PC-3 (cell line): ENCODE measurements around the gene PLEKHG4. TPM values are rescaled to one million over a fixed set of nuclear protein-coding genes. Genes with fewer than 3 reads are reported as not detected.

Experiments
- ATAC-seq: fragments of 200-7000 bp; cut with Tn5 transposase; 2 replicates; pipeline ENCODE4 v1.9.1; 2020; ENCODE audit warnings: mild to moderate bottlenecking, moderate library complexity
- BruUV-seq: library from RNA; stranded (reverse); fragments of 400-500 nt; replicated peaks from 2 replicates; lab custom pipeline; 2021; lab: Mats Ljungman, UMichigan
- CTCF ChIA-PET: fragments of 300-600 bp; sonication (Branson Sonifier 250); formaldehyde crosslinking; loops from one replicate; lab custom pipeline; 2022; ENCODE audit warnings: antibody characterized with exemption; lab: Charles Lee
- POLR2A ChIA-PET: fragments of 300-600 bp; sonication (Branson Sonifier 250); formaldehyde crosslinking; loops from one replicate; lab custom pipeline; 2022; ENCODE audit warnings: antibody characterized with exemption; ENCODE audit not compliant: unreplicated experiment; lab: Charles Lee
- DNase-seq: peaks from one replicate; pipeline ENCODE4 v3.0.0-alpha.2; 2015
- H2AFZ ChIP-seq: fragments of 300-600 bp; sonication (generic); 2 replicates; pipeline ENCODE4 v1.6.0; 2016; ENCODE audit warnings: antibody characterized with exemption, low read length
- H3F3A ChIP-seq: fragments of 300-600 bp; sonication (generic); one replicate; pipeline ENCODE4 v1.6.0; 2017; ENCODE audit warnings: antibody characterized with exemption, low read length, control low read depth, mild to moderate bottlenecking; ENCODE audit not compliant: unreplicated experiment
- H3K27ac ChIP-seq: fragments of 300-600 bp; sonication (generic); 2 replicates; pipeline ENCODE4 v1.5.1; 2016; ENCODE audit warnings: mild to moderate bottlenecking, low read length
- H3K27me3 ChIP-seq: fragments of 300-600 bp; sonication (generic); 2 replicates; pipeline ENCODE4 v1.6.1; 2016; ENCODE audit warnings: low read length, mixed read lengths
- H3K36me3 ChIP-seq: fragments of 300-600 bp; sonication (generic); 2 replicates; pipeline ENCODE4 v1.6.1; 2016; ENCODE audit warnings: low read depth, mixed run types, low read length, mixed read lengths
- H3K4me1 ChIP-seq: fragments of 300-600 bp; sonication (generic); 2 replicates; pipeline ENCODE4 v1.5.1; 2016; ENCODE audit warnings: low read length; ENCODE audit not compliant: insufficient read depth
- H3K4me2 ChIP-seq: fragments of 300-600 bp; sonication (generic); 2 replicates; pipeline ENCODE4 v1.6.0; 2016; ENCODE audit warnings: low read length
- H3K4me3 ChIP-seq: fragments of 300-600 bp; sonication (generic); 2 replicates; pipeline ENCODE4 v1.5.1; 2016; ENCODE audit warnings: mild to moderate bottlenecking, low read length, mixed read lengths
- H3K79me2 ChIP-seq: fragments of 300-600 bp; sonication (generic); 2 replicates; pipeline ENCODE4 v1.6.1; 2017; ENCODE audit warnings: low read length, mixed read lengths
- H3K9ac ChIP-seq: fragments of 300-600 bp; sonication (generic); 2 replicates; pipeline ENCODE4 v1.6.0; 2016; ENCODE audit warnings: mild to moderate bottlenecking, low read length
- H3K9me2 ChIP-seq: fragments of 300-600 bp; sonication (generic); replicated peaks from 2 replicates; pipeline ENCODE4 v1.6.1; 2016; ENCODE audit warnings: mixed run types, low read length, mixed read lengths
- H3K9me3 ChIP-seq: fragments of 300-600 bp; sonication (generic); 2 replicates; pipeline ENCODE4 v1.6.1; 2016; ENCODE audit warnings: low read length, mixed read lengths
- H4K20me1 ChIP-seq: fragments of 300-600 bp; sonication (generic); 2 replicates; pipeline ENCODE4 v1.6.1; 2016; ENCODE audit warnings: low read length, mixed read lengths
- CTCF ChIP-seq: fragments of 300-600 bp; sonication (generic); conservative IDR thresholded peaks from 2 replicates; pipeline ENCODE4 v1.5.1; 2017; ENCODE audit warnings: antibody characterized with exemption, low read depth, mild to moderate bottlenecking, low read length
- EZH2 ChIP-seq: fragments of 300-600 bp; sonication (generic); IDR thresholded peaks from one replicate; pipeline ENCODE4 v1.6.1; 2017; ENCODE audit warnings: antibody characterized with exemption, mild to moderate bottlenecking, low read length; ENCODE audit not compliant: unreplicated experiment
- EZH2phosphoT487 ChIP-seq: fragments of 300-600 bp; sonication (generic); IDR thresholded peaks from 2 replicates; pipeline ENCODE4 v1.6.1; 2018; ENCODE audit warnings: mild to moderate bottlenecking, antibody characterized with exemption, low read length, borderline replicate concordance
- intact Hi-C: fragments of 100-400 bp; cut with micrococcal nuclease; formaldehyde crosslinking; loops from 2 replicates; pipeline ENCODE4 v1.9.0; 2023
- total RNA-seq: library from RNA; depleted of rRNA; stranded (reverse); fragments of >200 nt; gene quantifications from 2 replicates; pipeline ENCODE4 v1.2.3, GENCODE V29; 2014

The PLEKHG4 gene
- total RNA-seq, 1 experiment from 2014 or later: 8.9 TPM

DNA sequence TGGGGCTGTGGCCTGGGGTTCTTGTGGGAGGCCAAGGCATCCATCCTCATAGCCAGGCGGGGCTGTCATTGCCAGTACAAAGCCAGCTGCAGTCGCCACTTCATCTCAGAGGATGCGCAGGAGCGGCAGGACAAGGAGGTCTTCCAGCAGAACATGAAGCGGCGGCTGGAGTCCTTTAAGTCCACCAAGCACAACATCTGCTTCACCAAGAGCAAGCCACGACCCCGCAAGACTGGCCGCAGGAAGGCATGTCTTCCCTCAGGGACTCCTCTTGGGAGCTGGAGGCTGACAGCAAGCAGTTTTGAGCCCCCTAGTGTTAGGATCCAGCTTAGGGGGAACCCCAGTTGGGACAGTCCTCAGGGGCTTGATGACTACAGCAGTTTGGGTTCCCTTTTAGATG, 15.1 kb upstream of the PLEKHG4 start:
- Histone ChIP-seq H3K27ac (no peak overlapping the region), H3K36me3 (no peaks in the 10 kb centered on the region), H3K79me2 (no peaks in the 10 kb centered on the region), H3K4me3 (no peak overlapping the region), H2AFZ (no peak overlapping the region), H3K9ac (no peak overlapping the region), H3K27me3 (no peaks in the 10 kb centered on the region), H3K4me2 (no peak overlapping the region), H3K9me2 (no peaks in the 10 kb centered on the region), H4K20me1 (no peaks in the 10 kb centered on the region), H3K4me1 (peaks cover 6% of the 10 kb centered on the region; the same call in 1 of the 2 replicates), H3K9me3 (no peaks in the 10 kb centered on the region), H3F3A (no peaks in the 10 kb centered on the region)
- ATAC-seq (no peak), DNase-seq (no peak)
- ChIA-PET CTCF (no interaction called here), POLR2A (no interaction called here)
- intact Hi-C loops: loop anchor here (5.0 kb wide), 1 partner anchor 153 kb away; the partner anchor contains the start of gene ZDHHC1
- TF ChIP-seq EZH2phosphoT487 (no peak), EZH2 (no peak), CTCF (no peak)
- no TSS peak for BruUV-seq

- H2AFZ ChIP-seq: no peak overlapping the region
- ATAC-seq (no peak), DNase-seq (no peak)
- no peaks in the 10 kb centered on the region for H3K27me3 ChIP-seq
- H3K9ac ChIP-seq: no peak overlapping the region
- H3K79me2 ChIP-seq: no peaks in the 10 kb centered on the region
- no peaks in the 10 kb centered on the region for H4K20me1 ChIP-seq
- no TSS peak for BruUV-seq
- H3K4me1 ChIP-seq: peaks cover 6% of the 10 kb centered on the region; the same call in 1 of the 2 replicates
- no peak for TF ChIP-seq EZH2
- no peak for TF ChIP-seq EZH2phosphoT487
- TF ChIP-seq CTCF: no peak
- intact Hi-C loops: loop anchor here (5.0 kb wide), 1 partner anchor 152 kb away; the partner anchor contains the start of gene ZDHHC1
- no peaks in the 10 kb centered on the region for H3K9me2 ChIP-seq
- H3F3A ChIP-seq: no peaks in the 10 kb centered on the region
- H3K36me3 ChIP-seq: no peaks in the 10 kb centered on the region
- no peak overlapping the region for H3K27ac ChIP-seq
- ChIA-PET POLR2A (no interaction called here), CTCF (no interaction called here)
- H3K9me3 ChIP-seq: no peaks in the 10 kb centered on the region
- H3K4me3 ChIP-seq: no peak overlapping the region
- no peak overlapping the region for H3K4me2 ChIP-seq
Observed at GRCh38 chr16:67264866-67265265, 14.5 kb upstream of the PLEKHG4 start.

DNA sequence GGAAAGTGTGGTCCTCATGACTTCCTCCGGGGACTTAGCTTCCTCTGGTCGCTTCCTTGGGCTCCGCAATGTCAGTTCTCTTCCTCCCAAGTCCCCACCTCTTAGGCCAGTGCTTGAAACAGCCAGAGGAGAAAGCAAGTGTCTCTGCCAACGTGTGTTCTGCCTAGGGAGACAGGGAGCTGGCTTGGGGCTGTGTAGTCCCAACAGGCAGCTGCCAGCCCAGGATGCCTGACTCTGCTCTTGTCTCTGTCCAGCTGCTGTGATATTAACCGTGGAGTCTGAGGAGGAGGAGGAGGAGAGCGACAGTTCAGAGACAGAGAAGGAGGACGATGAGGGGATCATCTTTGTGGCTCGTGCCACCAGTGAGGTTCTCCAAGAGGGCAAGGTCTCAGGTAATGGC, 13.5 kb upstream of the PLEKHG4 start:
- Histone ChIP-seq H3K27me3 (no peaks in the 10 kb centered on the region), H3K4me3 (no peak overlapping the region), H3K9me3 (no peaks in the 10 kb centered on the region), H3K4me1 (peaks cover 6% of the 10 kb centered on the region; the same call in 1 of the 2 replicates), H3K36me3 (no peaks in the 10 kb centered on the region), H2AFZ (no peak overlapping the region), H3K27ac (no peak overlapping the region), H4K20me1 (no peaks in the 10 kb centered on the region), H3K9ac (no peak overlapping the region), H3K9me2 (no peaks in the 10 kb centered on the region), H3F3A (no peaks in the 10 kb centered on the region), H3K79me2 (no peaks in the 10 kb centered on the region), H3K4me2 (no peak overlapping the region)
- ATAC-seq (no peak), DNase-seq (no peak)
- CTCF ChIA-PET: no interaction called here
- POLR2A ChIA-PET: interaction anchor here (0.5 kb wide), 1 partner anchor 73 kb away, joined by 3 read pairs; no protein-coding TSS in a partner anchor
- intact Hi-C loops: no loop called here
- TF ChIP-seq EZH2 (no peak), EZH2phosphoT487 (no peak), CTCF (no peak)
- BruUV-seq: no TSS peak
